ELR (cell line): Measurements from ENCODE around the gene POLDIP2.

Source experiments
- DNase-seq: peaks from one replicate; pipeline ENCODE4 v3.0.0-alpha.2; 2015; ENCODE audit warnings: low read depth

The POLDIP2 gene

GRCh38 chr17:28390563-28390962 is 33.2 kb upstream of the POLDIP2 start:
- no peak for DNase-seq

GRCh38 chr17:28390141-28390540 is 32.8 kb upstream of the POLDIP2 start:
- no peak for DNase-seq

DNA sequence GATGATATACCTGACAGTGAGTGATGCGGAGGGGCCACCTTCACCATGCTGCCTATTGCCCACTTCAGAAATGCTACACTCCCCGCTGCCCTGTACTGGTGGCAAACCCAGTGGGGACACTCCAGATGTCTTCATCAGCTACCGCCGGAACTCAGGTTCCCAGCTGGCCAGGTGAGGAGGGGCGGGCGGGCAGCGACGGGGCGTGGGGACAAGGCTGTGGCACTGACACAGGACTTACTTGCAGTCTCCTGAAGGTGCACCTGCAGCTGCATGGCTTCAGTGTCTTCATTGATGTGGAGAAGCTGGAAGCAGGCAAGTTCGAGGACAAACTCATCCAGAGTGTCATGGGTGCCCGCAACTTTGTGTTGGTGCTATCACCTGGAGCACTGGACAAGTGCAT is 30.8 kb upstream of the POLDIP2 start:
- no peak for DNase-seq

DNA sequence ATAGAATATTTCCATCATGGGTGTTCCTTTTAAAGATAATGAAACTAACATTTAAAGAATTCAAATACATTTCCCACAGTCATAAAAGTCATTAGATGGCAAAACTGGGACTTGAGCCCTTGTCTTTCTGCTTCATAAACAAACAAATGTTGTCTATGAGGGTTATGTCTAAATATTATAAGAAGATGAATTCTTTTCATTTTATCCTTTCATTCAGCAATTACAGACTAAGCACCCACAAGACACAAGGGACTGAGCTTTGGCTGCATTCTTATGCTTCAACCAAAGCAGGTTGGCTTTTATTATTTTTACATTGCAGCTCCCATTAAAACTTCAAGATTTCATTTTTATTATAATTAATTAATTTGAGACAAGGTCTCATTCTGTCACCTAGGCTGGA is 29.1 kb upstream of the POLDIP2 start:
- DNase-seq: no peak

GRCh38 chr17:28385406-28385805 is 28.1 kb upstream of the POLDIP2 start:
- DNase-seq: no peak

GRCh38 chr17:28385037-28385400 is 27.7 kb upstream of the POLDIP2 start:
- no peak for DNase-seq

- DNase-seq: no peak
Observed at GRCh38 chr17:28384281-28385036, 27.1 kb upstream of the POLDIP2 start.

DNA sequence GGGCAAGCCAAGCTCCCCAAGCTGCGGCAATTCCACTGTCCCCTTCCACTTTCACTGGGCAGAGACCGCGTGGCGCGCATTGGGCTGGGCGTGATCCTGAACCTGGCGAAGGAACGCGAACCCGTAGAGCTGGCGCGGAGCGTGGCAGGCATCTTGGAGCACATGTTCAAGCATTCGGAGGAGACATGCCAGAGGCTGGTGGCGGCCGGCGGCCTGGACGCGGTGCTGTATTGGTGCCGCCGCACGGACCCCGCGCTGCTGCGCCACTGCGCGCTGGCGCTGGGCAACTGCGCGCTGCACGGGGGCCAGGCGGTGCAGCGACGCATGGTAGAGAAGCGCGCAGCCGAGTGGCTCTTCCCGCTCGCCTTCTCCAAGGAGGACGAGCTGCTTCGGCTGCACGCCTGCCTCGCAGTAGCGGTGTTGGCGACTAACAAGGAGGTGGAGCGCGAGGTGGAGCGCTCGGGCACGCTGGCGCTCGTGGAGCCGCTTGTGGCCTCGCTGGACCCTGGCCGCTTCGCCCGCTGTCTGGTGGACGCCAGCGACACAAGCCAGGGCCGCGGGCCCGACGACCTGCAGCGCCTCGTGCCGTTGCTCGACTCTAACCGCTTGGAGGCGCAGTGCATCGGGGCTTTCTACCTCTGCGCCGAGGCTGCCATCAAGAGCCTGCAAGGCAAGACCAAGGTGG is 24.0 kb upstream of the POLDIP2 start:
- no peak for DNase-seq

DNA sequence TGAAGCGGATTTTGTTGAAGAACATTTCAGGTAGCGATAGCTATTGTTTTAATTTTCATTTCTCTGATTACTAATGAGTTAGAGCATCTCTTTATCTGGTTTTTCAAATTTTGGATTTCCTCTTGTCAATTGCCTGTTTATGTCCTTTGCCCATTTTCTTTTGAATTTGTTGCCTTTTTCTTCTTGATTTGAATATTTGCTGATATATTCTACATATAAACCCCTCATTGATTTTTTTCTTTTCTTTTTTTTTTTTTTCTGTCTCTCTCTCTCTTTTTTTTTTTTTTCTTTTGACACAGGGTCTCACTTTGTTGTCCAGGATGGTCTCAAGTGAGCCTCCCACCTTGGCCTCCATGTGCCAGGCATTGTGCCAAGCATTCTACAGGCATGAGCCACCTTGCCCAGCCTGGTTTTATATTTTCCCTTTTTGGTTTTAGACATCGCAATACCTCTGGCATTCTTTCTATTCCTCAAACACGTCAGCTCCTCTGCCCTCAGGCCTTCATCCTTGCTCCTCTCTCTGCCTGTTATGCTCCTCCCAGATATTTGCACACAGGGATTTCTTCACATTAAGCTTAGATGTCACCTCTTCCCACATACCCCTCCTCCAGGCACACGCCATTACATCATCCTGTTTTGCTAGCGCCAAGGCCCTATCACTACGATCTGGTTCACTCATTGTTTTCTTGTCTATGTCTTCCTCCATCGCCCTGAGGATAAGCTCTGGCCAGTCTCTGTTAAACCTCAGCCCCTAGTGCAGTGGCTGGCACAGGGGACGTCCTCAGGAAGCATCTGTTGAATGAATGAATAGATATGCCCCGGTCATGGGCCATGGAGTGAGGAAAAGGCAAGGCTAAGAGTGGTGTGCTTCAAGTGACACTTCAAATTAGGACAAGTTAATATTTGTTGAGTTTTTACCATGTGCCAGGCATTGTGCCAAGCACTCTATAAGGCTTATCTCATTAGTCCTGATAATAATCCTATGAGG is 22.8 kb upstream of the POLDIP2 start:
- DNase-seq: peak; percentile 96

DNA sequence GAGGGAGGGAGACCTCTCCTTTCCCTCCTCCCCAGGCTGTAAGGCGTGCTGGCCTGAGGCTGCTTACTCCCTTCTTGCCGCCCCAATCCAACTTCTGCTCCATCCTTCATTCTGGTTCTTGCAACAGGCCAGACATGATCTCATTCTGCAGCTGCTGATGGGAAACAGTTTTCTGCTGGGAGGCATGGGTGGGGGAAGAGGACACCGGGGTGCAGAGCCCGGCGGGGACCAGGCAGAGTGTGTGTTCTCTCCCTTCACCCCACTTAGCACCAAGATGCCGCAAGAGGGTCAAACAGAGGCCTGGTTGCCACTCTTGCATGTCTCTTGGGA is 15.6 kb upstream of the POLDIP2 start:
- no peak for DNase-seq

DNA sequence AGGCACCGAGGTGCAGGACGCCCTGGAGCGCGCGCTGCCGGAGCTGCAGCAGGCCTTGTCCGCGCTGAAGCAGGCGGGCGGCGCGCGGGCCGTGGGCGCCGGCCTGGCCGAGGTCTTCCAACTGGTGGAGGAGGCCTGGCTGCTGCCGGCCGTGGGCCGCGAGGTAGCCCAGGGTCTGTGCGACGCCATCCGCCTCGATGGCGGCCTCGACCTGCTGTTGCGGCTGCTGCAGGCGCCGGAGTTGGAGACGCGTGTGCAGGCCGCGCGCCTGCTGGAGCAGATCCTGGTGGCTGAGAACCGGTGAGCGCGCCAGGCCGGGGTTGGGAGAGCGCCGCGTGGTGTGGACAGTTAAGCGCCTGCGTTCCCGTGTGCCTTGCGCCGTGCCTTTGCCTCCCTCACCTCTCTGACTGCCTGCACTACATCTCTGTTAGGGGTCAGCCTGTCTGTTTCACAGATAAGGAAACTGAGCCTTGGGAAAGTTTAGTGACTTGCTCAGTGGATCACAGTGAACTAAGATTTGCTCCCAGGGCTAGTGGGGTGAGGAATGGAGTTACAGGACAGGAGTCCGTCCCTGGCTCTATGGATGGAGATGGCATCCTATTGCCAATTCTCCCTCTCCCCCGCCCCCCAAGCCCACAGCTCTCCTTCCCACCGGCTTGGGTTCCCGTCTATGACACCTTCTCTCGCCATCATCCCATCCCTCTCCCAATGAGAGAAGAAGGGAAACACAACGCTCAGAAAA is 15.0 kb upstream of the POLDIP2 start:
- peak; percentile 61 for DNase-seq

GRCh38 chr17:28371245-28372202 is 14.2 kb upstream of the POLDIP2 start, which contains the start of gene SARM1:
SARM1 (plus strand) TSS chr17:28371694; CDS start chr17:28372033, 339 bp downstream.
- peak; percentile 94 for DNase-seq

DNA sequence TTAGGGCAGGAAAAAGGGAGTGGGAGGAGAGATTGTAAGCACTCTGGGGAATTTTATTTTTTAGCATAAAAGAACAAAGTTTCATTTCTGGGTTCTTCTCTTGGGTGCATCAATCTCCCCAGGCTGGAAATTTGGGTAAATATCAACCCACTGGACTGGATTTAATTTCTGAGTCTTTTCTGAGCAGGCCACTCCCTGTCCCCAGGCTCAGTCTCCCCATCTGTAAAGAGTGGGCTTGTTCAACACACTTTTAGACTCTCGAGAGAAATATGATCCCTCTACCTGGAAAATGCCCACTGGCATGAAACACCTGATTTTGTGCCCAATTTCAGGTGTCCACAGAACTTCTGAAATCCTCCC is 13.4 kb upstream of the POLDIP2 start:
- DNase-seq: no peak

DNA sequence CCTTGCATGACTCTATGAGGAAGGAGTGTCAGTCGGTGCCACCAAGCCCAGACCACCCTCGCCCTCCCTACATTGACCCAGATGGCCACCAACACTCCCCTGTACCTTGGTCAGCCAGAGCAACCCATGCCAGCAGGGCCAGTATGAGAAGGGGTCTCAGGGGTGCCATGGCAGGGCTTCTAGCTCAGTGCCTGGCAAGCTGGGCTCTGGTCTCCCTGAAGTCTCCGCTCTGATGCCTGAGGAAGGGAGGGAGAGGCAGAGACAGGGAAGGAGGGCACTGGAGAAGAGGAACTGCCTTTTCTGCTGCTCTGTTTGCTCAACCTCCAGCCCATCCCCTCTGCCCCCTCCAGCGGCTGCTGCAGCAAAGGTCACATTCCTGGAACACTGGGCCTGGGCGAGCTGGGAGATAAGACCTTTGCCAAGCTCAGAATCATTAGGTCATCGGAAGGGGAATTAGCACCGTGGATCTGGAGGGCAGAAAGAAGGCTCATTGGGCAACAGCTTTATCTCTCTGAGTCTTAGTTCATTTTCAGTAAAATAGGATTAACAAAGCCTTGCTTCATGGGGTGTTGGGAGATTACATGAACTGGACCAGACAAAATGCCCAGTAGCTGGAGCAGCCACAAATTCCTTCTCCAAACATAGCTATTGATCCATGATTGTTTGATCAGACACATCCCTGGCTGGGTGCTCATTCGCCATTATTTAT is 12.9 kb upstream of the POLDIP2 start, which contains the start of gene VTN:
VTN (minus strand) TSS at position 273 of the 709 bp plus-strand sequence; CDS start at position 169, 104 bp downstream.
- peak; percentile 43 for DNase-seq

GRCh38 chr17:28369684-28370034 is 12.3 kb upstream of the POLDIP2 start:
- no peak for DNase-seq

- no peak for DNase-seq
Observed at GRCh38 chr17:28368915-28369683, 11.8 kb upstream of the POLDIP2 start.

DNA sequence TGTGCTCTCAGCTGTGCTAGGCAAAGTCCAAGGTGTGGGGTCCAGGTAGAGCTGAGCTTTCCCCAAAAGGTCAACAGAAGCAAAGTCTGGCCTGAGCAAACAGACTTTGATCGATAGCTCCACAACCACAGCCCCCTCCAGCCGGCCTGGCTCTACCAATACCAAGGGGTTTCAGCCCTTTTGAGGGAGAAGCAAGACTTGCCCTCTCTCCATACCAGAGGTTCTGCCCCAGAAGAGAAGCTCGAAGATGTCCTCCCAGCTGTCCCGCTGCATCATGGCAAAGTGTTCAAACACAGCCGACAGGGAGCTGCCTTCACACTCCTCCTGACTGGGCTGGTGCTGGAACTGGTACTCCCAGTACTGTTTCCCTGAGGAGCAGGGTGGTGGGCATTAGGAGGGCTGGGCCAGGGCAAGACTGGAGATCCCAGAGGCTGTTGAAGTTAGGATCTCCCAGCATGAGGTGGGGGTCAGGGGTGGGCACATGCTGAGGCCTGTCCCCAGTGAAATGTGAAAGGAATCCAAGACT is 11.0 kb upstream of the POLDIP2 start:
- no peak for DNase-seq

DNA sequence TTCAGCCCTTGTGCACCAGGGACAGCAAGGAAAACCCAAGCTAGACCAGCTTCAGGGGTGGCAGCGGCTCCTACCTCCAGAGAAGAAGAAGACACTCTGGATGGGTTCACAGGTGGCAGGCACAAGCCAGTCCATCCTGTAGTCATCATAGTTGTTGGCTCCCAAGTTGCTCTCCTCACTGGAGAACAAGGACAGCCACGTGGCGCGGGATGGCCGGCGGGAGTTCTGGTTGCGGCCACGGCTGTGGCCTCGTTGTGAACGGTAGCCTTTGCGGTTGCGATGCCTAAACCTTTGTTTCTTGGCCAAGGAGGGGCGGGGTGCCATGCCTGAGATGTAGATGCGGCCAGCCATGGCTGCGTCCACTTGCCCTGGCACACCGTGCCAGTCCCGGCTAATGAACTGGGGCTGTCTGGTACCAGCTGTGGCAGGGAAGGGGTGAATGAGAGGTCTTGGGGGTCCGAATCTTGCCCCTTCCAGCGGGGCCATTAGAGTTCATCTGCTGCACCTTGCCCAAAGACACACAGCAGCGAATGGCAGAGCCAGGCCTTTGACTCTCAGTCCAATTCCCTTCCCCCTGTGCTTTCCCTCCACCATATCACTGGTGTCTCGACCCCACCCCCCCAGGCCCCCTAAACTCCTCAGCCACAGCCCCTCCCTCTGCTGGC is 10.4 kb upstream of the POLDIP2 start:
- DNase-seq: no peak
